Right lobe of liver (tissue), 4 donors: ENCODE measurements around the gene CNPPD1.

Source experiments
- POLR2A ChIP-seq: fragments of 450-650 bp; IDR thresholded peaks from one replicate; pipeline ENCODE4 v1.6.1; 2017; ENCODE audit warnings: antibody characterized with exemption, mild to moderate bottlenecking
- TF ChIP-seq, protein P1 (sequence below), 4 donors: fragments of 200-600 bp in 3 of 4; fragments of 450-650 bp in 1 of 4; IDR thresholded peaks; one replicate each; pipeline versions ENCODE4 v1.5.1 to v1.8.0; 2016 to 2022; ENCODE audit warnings: antibody characterized with exemption in 4 of 4, mild to moderate bottlenecking in 2 of 4
- donor health status: DM: no; HTN: no; CAD: no.
- donor health status: DM: no; HTN: no; CAD: no.
- donor health status: DM: no; HTN: yes; CAD: no.

DNA sequence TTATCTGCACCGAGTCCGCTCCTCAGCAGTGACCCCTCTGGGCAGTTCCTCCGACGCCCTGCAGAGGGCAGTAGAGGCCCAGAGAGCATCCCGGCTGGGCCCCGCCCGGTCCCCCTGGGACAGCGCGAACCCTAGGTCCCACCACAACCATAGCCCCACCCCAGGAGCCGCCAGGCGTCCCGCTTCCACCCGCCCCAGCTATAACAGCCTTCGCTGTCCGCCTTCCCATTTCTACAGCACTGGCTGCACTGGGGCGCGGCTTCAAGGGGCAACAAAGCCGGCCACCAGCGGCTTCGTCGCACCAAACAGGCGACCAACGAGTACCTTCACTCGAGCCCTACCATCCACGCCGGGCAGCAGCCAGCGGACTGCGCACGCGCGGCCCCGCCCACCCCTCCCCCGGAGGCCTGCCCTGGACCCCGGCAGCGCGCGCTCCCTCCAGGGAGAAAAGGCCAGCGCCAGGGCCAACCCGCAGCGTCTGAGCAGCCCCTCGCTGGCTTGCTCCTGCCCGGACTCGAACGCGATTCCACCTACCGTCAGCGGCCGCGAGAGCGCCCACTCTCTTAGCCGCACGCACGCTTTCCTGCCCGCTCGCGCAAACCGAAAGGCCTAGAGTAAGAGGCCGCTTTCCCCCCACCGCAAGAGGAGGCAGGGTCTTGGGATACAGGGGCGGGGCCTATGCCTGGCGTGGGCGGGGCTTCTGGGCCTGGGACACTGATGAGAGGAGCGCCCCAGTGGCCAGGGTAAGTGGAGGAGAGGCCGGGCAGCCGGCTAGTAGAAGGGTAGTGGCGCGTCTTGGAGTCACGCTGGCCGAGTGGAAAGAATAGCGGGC lies 16.3 kb downstream of the CNPPD1 start, which contains the start of gene NHEJ1:
- TF ChIP-seq, protein P1, sequence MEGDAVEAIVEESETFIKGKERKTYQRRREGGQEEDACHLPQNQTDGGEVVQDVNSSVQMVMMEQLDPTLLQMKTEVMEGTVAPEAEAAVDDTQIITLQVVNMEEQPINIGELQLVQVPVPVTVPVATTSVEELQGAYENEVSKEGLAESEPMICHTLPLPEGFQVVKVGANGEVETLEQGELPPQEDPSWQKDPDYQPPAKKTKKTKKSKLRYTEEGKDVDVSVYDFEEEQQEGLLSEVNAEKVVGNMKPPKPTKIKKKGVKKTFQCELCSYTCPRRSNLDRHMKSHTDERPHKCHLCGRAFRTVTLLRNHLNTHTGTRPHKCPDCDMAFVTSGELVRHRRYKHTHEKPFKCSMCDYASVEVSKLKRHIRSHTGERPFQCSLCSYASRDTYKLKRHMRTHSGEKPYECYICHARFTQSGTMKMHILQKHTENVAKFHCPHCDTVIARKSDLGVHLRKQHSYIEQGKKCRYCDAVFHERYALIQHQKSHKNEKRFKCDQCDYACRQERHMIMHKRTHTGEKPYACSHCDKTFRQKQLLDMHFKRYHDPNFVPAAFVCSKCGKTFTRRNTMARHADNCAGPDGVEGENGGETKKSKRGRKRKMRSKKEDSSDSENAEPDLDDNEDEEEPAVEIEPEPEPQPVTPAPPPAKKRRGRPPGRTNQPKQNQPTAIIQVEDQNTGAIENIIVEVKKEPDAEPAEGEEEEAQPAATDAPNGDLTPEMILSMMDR (IDR thresholded peaks at IDR 0.05): peak; percentile 96 to 100 (median 98)
- TF ChIP-seq POLR2A: peak; percentile 60
